HepG2 (cell line): ENCODE data around the gene KRT34. TPM values are rescaled to one million over a fixed set of nuclear protein-coding genes. Genes with fewer than 3 reads are reported as not detected.

Experiments
- ATAC-seq: fragments of 200-7000 bp; cut with Tn5 transposase; 3 replicates; pipeline ENCODE4 v1.9.1; 2020; ENCODE audit warnings: mild to moderate bottlenecking, moderate library complexity
- BruUV-seq: library from RNA; stranded (reverse); fragments of 400-500 nt; replicated peaks from 2 replicates; lab custom pipeline; 2021; lab: Mats Ljungman, UMichigan
- CTCF ChIA-PET: fragments of 300-600 bp; formaldehyde crosslinking; extraction: SDS; loops from one replicate; lab custom pipeline; 2021; ENCODE audit warnings: low total read pairs, inconsistent platforms, low intra/inter-chr PET ratio; lab: Yijun Ruan, JAX
- POLR2A ChIA-PET: fragments of 350-600 bp; sonication (Branson Sonifier 250); formaldehyde crosslinking; loops from one replicate; lab custom pipeline; 2020; ENCODE audit warnings: antibody characterized with exemption, inconsistent platforms; lab: Yijun Ruan, JAX
- DNase-seq: peaks from one replicate; pipeline ENCODE4 v3.0.0-alpha.2; 2015; ENCODE audit warnings: low spot score
- FAIRE-seq: peaks from 3 replicates; lab custom pipeline; 2011; peaks lifted over from hg19 to GRCh38; lab: Jason Lieb, UNC
- H2AFZ ChIP-seq: one replicate; pipeline ENCODE4 v1.6.1; 2011; ENCODE audit warnings: low read length, inconsistent platforms
- H3K27ac ChIP-seq: fragments of 300-600 bp; 3 replicates; pipeline ENCODE4 v1.8.0; 2011; ENCODE audit warnings: mixed run types, mild to moderate bottlenecking, mixed read lengths, low read length, inconsistent platforms; ENCODE audit not compliant: insufficient read depth; ENCODE audit errors: extremely low read length
- H3K27me3 ChIP-seq, 2 experiments: fragments of 200-600 bp in 1 of 2; 2 replicates in 1 of 2; 3 replicates in 1 of 2; pipeline versions ENCODE4 v1.6.0 to v1.8.0; 2011; ENCODE audit warnings: low read length in 2 of 2, mild to moderate bottlenecking in 2 of 2, moderate library complexity in 2 of 2, inconsistent platforms in 1 of 2; ENCODE audit not compliant: insufficient read depth in 2 of 2, control insufficient read depth in 1 of 2
- H3K36me3 ChIP-seq, 2 experiments: fragments of 200-600 bp in 1 of 2; replicated peaks in 1 of 2; 2 replicates in 1 of 2; 3 replicates in 1 of 2; pipeline versions ENCODE4 v1.5.1 to v1.8.0; 2011; ENCODE audit warnings: low read length in 2 of 2, inconsistent platforms in 1 of 2; ENCODE audit not compliant: insufficient read depth in 2 of 2, control insufficient read depth in 1 of 2
- H3K4me1 ChIP-seq: 2 replicates; pipeline ENCODE4 v1.5.1; 2012; ENCODE audit warnings: low read length, inconsistent platforms; ENCODE audit not compliant: insufficient read depth
- H3K4me2 ChIP-seq: 2 replicates; pipeline ENCODE4 v1.6.0; 2011; ENCODE audit warnings: low read depth, low read length, inconsistent platforms
- H3K4me3 ChIP-seq, 3 experiments: fragments of 200-600 bp in 1 of 3; sonication (generic), shearing (Covaris generic) in 1 of 3; replicated peaks in 1 of 3; 2 replicates each; pipeline ENCODE4 v1.5.1; 2011 to 2016; ENCODE audit warnings: low read length in 3 of 3, inconsistent platforms in 2 of 3, low read depth in 2 of 3, mild to moderate bottlenecking in 2 of 3, control low read depth in 1 of 3, mixed read lengths in 1 of 3; ENCODE audit not compliant: insufficient read depth in 1 of 3
- H3K79me2 ChIP-seq: one replicate; pipeline ENCODE4 v1.6.1; 2011; ENCODE audit warnings: low read length, inconsistent platforms; ENCODE audit not compliant: insufficient read depth
- H3K9ac ChIP-seq: 2 replicates; pipeline ENCODE4 v1.6.0; 2011; ENCODE audit warnings: mild to moderate bottlenecking, low read depth, low read length, inconsistent platforms; ENCODE audit not compliant: insufficient read depth
- H3K9me3 ChIP-seq: 2 replicates; pipeline ENCODE4 v1.5.1; 2012; ENCODE audit warnings: mild to moderate bottlenecking, low read length
- H4K20me1 ChIP-seq: 2 replicates; pipeline ENCODE4 v1.6.0; 2011; ENCODE audit warnings: inconsistent platforms, mild to moderate bottlenecking, low read length, moderate library complexity; ENCODE audit not compliant: insufficient read depth
- CEBPG ChIP-seq: IDR thresholded peaks from 2 replicates; pipeline ENCODE4 v1.6.1; 2016
- ESRRA ChIP-seq: sonication (generic); formaldehyde crosslinking; IDR thresholded peaks from 2 replicates; pipeline ENCODE4 v1.5.1; 2020; ENCODE audit warnings: mild to moderate bottlenecking, low read depth, missing genetic modification reagents
- FOXA3 ChIP-seq: IDR thresholded peaks from 2 replicates; pipeline ENCODE4 v1.6.1; 2016; ENCODE audit warnings: missing genetic modification reagents, missing compliant biosample characterization
- MAFF ChIP-seq: IDR thresholded peaks from 2 replicates; pipeline ENCODE4 v1.6.1; 2011; ENCODE audit warnings: low read depth, low read length, improper control_type of control experiment
- NFKBIZ ChIP-seq: IDR thresholded peaks from 2 replicates; pipeline ENCODE4 v1.6.1; 2018; ENCODE audit warnings: missing genetic modification reagents, missing compliant biosample characterization
- RARA ChIP-seq: IDR thresholded peaks from 2 replicates; pipeline ENCODE4 v1.6.1; 2016; ENCODE audit warnings: missing genetic modification reagents, missing compliant biosample characterization
- RBM22 ChIP-seq: fragments of 200-400 bp; formaldehyde crosslinking; optimal IDR thresholded peaks from 2 replicates; pipeline ENCODE3; 2017; ENCODE audit warnings: mild to moderate bottlenecking, low read length, moderate library complexity
- ZMAT5 ChIP-seq: sonication (generic); formaldehyde crosslinking; IDR thresholded peaks from 2 replicates; pipeline ENCODE4 v1.5.0; 2020; ENCODE audit warnings: mild to moderate bottlenecking, low read depth, missing genetic modification reagents, borderline replicate concordance
- ZNF629 ChIP-seq: sonication (generic); formaldehyde crosslinking; conservative IDR thresholded peaks from 2 replicates; pipeline ENCODE4 v1.5.0; 2020; ENCODE audit warnings: missing genetic modification reagents
- ZNF720 ChIP-seq: sonication (generic); formaldehyde crosslinking; IDR thresholded peaks from 2 replicates; pipeline ENCODE4 v1.4.0; 2020; ENCODE audit warnings: missing genetic modification reagents
- WGBS: methylation state at CpG from one replicate; pipeline ENCODE4 v1.1.6; 2017; ENCODE audit warnings: low lambda C conversion rate; 5-methylcytosine and 5-hydroxymethylcytosine counted together
- in situ Hi-C: cut with HindIII; loops from 2 replicates; pipeline ENCODE4 v1.10.0; 2017; ENCODE audit warnings: low pct_unique_long_range_greater_than_20kb; ENCODE audit not compliant: extremely low pct_ligation_motif_present
- intact Hi-C: fragments of 100-400 bp; cut with micrococcal nuclease; formaldehyde crosslinking; loops from one replicate; pipeline ENCODE4 v1.10.0; 2022; ENCODE audit not compliant: unreplicated experiment
- polyA plus RNA-seq, 8 experiments: library from polyadenylated mRNA; depleted of rRNA in 3 of 8; stranded (reverse) in 7 of 8; unstranded in 1 of 8; fragments of >200 nt; fragmentation: Illumina TruSeq in 4 of 8; extraction: Trizol in 4 of 8; gene quantifications; 2 replicates each; pipeline versions ENCODE4 v1.2.1 to v1.2.3, GENCODE V29; 2011 to 2016; ENCODE audit warnings: low read depth in 4 of 8, missing spikeins in 1 of 8, mixed read lengths in 1 of 8; ENCODE audit not compliant: insufficient read depth in 1 of 8
- total RNA-seq, 5 experiments: library from RNA; depleted of rRNA; stranded (reverse); fragments of >200 nt; fragmentation: Illumina TruSeq; extraction: Trizol; gene quantifications; 2 replicates each; pipeline ENCODE4 v1.2.3, GENCODE V29; 2016; ENCODE audit warnings: low read depth in 1 of 5
- TF ChIP-seq, protein P1 (sequence below): IDR thresholded peaks from 2 replicates; pipeline ENCODE4 v1.6.1; 2016; ENCODE audit warnings: missing biosample characterization, missing genetic modification reagents, low read depth
- TF ChIP-seq, protein P2 (sequence below): sonication (generic); formaldehyde crosslinking; IDR thresholded peaks from 2 replicates; pipeline ENCODE4 v1.5.0; 2020; ENCODE audit warnings: missing genetic modification reagents, mild to moderate bottlenecking, borderline replicate concordance

Gene KRT34
- total and polyA plus RNA-seq, 2 of the 13 experiments (the other 11 are each of a cell fraction or from before 2014, with no cell fraction given), result not detected

DNA sequence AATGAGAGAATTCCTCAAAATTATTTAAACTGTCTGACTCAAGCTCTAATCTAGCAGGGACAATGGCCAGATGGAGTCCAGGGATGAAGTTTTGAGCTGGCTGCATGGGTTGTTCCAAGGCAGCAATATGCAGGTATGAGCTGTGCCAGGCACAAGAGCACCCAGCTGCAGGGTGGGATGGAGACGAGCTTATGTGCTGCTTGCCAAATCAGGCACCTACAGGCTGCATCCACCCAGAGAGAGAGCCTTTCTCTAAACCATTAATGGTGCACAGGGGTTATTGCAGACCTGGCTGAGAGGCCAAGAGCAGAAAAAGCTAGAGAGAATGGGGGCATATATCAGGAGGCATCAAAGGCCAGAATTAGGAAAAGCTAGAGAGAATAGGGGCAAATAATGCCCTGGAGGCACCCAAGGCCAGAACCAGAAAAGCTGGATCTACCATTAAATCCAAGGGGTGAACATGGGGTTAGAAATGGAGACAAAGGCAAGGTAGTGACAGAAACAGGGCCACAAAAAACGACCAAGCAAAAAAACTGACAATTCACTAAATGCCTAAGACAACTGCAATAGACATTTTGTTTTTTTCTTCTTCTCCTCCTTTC, 42.4 kb downstream of the KRT34 start:
- no peak for TF ChIP-seq ZMAT5 (CRISPR knock-in tag)
- TF ChIP-seq ESRRA (CRISPR knock-in tag), result no peak
- TF ChIP-seq RARA, result no peak
- TF ChIP-seq NFKBIZ (CRISPR knock-in tag), result no peak
- no peak for TF ChIP-seq FOXA3
- TF ChIP-seq CEBPG (CRISPR knock-in tag), result no peak
- no peak for TF ChIP-seq ZNF629 (CRISPR knock-in tag)
- no peak for TF ChIP-seq RBM22
- no peak overlapping the region for H3K9ac ChIP-seq
- DNase-seq, result no peak
- ATAC-seq, result no peak
- H3K79me2 ChIP-seq, result no peaks in the 10 kb centered on the region
- H3K36me3 ChIP-seq, result no peaks in the 10 kb centered on the region
- peaks cover 11% of the 10 kb centered on the region; the same call in 1 of the 2 replicates for H3K9me3 ChIP-seq
- POLR2A ChIA-PET, result no interaction called here
- no peak overlapping the region for H3K4me2 ChIP-seq
- no peaks in the 10 kb centered on the region; a peak in 1 of 5 replicates for H3K27me3 ChIP-seq
- H3K27ac ChIP-seq, result no peak overlapping the region
- BruUV-seq, result no TSS peak
- 0% methylated on average over 2 of the region's 2 CpGs for WGBS
- no peaks in the 10 kb centered on the region for H4K20me1 ChIP-seq
- no peak overlapping the region for H2AFZ ChIP-seq
- FAIRE-seq, result no peak
- no peaks in the 10 kb centered on the region for H3K4me1 ChIP-seq
- CTCF ChIA-PET, result no interaction called here
- H3K4me3 ChIP-seq, result no peak overlapping the region
- intact Hi-C loops (no loop called here), in situ Hi-C loops (no loop called here)

DNA sequence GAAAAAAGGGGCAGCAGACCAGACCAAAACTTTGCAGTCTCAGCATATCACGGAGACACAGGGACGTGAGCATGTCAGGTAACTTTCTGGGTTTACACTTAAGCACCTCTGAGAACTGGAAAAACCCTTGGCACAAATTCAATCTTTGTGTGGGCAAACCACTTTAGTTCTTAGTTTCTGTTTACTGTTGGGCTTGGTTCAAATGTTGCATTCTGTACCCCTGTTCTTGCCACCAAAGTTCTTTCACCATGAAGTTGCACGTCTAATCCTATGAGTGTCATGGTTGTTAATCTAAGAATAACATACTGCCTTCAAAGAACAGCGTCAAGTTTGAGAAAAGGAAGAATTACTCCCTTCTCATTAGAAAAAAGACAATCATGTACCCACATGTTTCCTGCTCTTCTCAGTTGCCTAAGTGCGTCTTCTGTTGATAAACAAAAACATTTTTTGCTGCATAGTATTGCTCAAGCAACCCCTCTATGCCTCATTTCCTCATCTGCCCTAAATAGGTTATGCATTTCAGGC, 43.1 kb downstream of the KRT34 start:
- no peaks in the 10 kb centered on the region for H4K20me1 ChIP-seq
- ChIA-PET CTCF (no interaction called here), POLR2A (no interaction called here)
- WGBS, result 20% methylated on average over 5 of the region's 5 CpGs
- H3K9ac ChIP-seq, result no peak overlapping the region
- H3K79me2 ChIP-seq, result no peaks in the 10 kb centered on the region
- no peaks in the 10 kb centered on the region for H3K4me1 ChIP-seq
- peaks cover 11% of the 10 kb centered on the region; the same call in 1 of the 2 replicates for H3K9me3 ChIP-seq
- no peak overlapping the region for H3K4me3 ChIP-seq
- intact Hi-C loops, result no loop called here
- no peak overlapping the region for H3K27ac ChIP-seq
- TF ChIP-seq, protein P1, sequence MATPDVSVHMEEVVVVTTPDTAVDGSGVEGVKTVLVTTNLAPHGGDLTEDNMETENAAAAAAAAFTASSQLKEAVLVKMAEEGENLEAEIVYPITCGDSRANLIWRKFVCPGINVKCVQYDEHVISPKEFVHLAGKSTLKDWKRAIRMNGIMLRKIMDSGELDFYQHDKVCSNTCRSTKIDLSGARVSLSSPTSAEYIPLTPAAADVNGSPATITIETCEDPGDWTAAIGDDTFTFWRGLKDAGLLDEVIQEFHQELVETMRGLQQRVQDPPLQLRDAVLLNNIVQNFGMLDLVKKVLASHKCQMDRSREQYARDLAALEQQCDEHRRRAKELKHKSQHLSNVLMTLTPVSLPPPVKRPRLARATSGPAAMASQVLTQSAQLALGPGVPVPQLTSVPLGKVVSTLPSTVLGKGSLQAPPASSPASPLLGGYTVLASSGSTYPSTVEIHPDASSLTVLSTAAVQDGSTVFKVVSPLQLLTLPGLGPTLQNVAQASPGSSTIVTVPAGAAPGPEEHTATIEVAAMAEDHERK (CRISPR knock-in tag), result no peak
- TF ChIP-seq MAFF (0 out of 2 replicates have a peak, but pooled peaks have one; percentile 25), ZNF720 (CRISPR knock-in tag) (no peak)
- TF ChIP-seq, protein P2, sequence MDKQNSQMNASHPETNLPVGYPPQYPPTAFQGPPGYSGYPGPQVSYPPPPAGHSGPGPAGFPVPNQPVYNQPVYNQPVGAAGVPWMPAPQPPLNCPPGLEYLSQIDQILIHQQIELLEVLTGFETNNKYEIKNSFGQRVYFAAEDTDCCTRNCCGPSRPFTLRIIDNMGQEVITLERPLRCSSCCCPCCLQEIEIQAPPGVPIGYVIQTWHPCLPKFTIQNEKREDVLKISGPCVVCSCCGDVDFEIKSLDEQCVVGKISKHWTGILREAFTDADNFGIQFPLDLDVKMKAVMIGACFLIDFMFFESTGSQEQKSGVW, result no peak
- DNase-seq (no peak), FAIRE-seq (no peak), ATAC-seq (no peak)
- H3K27me3 ChIP-seq, result no peaks in the 10 kb centered on the region; a peak in 2 of 5 replicates
- in situ Hi-C loops, result no loop called here
- no peaks in the 10 kb centered on the region for H3K36me3 ChIP-seq
- BruUV-seq, result no TSS peak
- H2AFZ ChIP-seq, result no peak overlapping the region
- H3K4me2 ChIP-seq, result no peak overlapping the region
